ENCODE results near the gene DNAH10. TPM values are rescaled to one million over a fixed set of nuclear protein-coding genes. Genes with fewer than 3 reads are reported as not detected.

DNAH10 gene
- total and polyA plus RNA-seq, 2 of the 13 experiments (the other 11 are each of a cell fraction or from before 2014, with no cell fraction given) = 0.01 to 0.02 TPM

DNA sequence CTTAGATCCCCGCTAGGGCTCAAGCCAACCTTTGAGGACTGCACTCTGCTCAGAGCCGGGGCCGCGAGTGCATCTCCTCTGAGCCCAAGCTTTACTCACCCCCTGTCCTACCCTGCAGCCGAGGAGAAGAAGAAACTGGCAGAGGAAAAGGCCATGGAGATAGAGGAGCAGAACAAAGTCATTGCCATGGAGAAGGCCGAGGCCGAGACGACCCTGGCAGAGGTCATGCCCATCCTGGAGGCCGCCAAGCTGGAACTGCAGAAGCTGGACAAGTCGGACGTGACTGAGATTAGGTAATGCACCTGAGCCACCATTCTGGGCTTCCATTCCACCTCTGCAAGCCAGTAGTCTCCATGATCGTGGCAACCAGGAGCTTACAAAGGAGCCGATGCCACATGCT lies 140.7 kb downstream of the DNAH10 start:
- 44% methylated on average over 12 of the region's 13 CpGs for WGBS (ENCODE audit: low lambda C conversion rate)
- Histone ChIP-seq H3K27me3 (ENCODE audit: control insufficient read depth in 1 of 2, insufficient read depth in 2 of 2, low read length in 2 of 2) (peaks cover 2 to 44% of the 10 kb centered on the region in 2 experiments; a peak in 4 of 5 replicates), H3K9me3 (ENCODE audit: low read length) (no peaks in the 10 kb centered on the region), H3K27ac (ENCODE audit: extremely low read length, insufficient read depth, low read length) (no peak overlapping the region), H2AFZ (ENCODE audit: low read length) (no peak overlapping the region), H3K4me1 (ENCODE audit: insufficient read depth, low read length) (peaks cover 11% of the 10 kb centered on the region), H4K20me1 (ENCODE audit: insufficient read depth, low read length) (no peaks in the 10 kb centered on the region), H3K36me3 (replicated peaks in 1 of 2; ENCODE audit: control insufficient read depth in 1 of 2, insufficient read depth in 2 of 2, low read length in 2 of 2) (no peaks in the 10 kb centered on the region), H3K4me2 (ENCODE audit: low read depth, low read length) (no peak overlapping the region), H3K4me3 (replicated peaks in 1 of 3; ENCODE audit: insufficient read depth in 1 of 3, low read depth in 2 of 3, low read length in 3 of 3) (no peak overlapping the region), H3K9ac (ENCODE audit: insufficient read depth, low read depth, low read length) (no peak overlapping the region), H3K79me2 (ENCODE audit: insufficient read depth, low read length) (no peaks in the 10 kb centered on the region)
- BruUV-seq (replicated peaks) = no TSS peak
- ATAC-seq (no peak), DNase-seq (ENCODE audit: low spot score) (no peak), FAIRE-seq (no peak)
- intact Hi-C loops (cut with micrococcal nuclease; ENCODE audit: unreplicated experiment) = no loop called here
- in situ Hi-C loops (cut with HindIII; ENCODE audit: extremely low pct_ligation_motif_present, low pct_unique_long_range_greater_than_20kb) = no loop called here
- ChIA-PET POLR2A (no interaction called here), CTCF (ENCODE audit: low intra/inter-chr PET ratio, low total read pairs) (no interaction called here)
- no peak for TF ChIP-seq HHEX (CRISPR knock-in tag; IDR thresholded peaks at IDR 0.05)
- TF ChIP-seq, protein P1, sequence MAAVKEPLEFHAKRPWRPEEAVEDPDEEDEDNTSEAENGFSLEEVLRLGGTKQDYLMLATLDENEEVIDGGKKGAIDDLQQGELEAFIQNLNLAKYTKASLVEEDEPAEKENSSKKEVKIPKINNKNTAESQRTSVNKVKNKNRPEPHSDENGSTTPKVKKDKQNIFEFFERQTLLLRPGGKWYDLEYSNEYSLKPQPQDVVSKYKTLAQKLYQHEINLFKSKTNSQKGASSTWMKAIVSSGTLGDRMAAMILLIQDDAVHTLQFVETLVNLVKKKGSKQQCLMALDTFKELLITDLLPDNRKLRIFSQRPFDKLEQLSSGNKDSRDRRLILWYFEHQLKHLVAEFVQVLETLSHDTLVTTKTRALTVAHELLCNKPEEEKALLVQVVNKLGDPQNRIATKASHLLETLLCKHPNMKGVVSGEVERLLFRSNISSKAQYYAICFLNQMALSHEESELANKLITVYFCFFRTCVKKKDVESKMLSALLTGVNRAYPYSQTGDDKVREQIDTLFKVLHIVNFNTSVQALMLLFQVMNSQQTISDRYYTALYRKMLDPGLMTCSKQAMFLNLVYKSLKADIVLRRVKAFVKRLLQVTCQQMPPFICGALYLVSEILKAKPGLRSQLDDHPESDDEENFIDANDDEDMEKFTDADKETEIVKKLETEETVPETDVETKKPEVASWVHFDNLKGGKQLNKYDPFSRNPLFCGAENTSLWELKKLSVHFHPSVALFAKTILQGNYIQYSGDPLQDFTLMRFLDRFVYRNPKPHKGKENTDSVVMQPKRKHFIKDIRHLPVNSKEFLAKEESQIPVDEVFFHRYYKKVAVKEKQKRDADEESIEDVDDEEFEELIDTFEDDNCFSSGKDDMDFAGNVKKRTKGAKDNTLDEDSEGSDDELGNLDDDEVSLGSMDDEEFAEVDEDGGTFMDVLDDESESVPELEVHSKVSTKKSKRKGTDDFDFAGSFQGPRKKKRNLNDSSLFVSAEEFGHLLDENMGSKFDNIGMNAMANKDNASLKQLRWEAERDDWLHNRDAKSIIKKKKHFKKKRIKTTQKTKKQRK (IDR thresholded peaks at IDR 0.05; ENCODE audit: low read length) = no peak
- TF ChIP-seq GFI1 (CRISPR knock-in tag; IDR thresholded peaks at IDR 0.05; ENCODE audit: borderline replicate concordance) = no peak
- no peak for TF ChIP-seq ZNF251 (CRISPR knock-in tag; IDR thresholded peaks at IDR 0.05)
- TF ChIP-seq YY1 (IDR thresholded peaks at IDR 0.05; ENCODE audit: insufficient read depth, insufficient replicate concordance, low read depth, low read length) = no peak
- TF ChIP-seq ZSCAN30 (CRISPR knock-in tag; IDR thresholded peaks at IDR 0.05) = no peak
- TF ChIP-seq ZKSCAN8 (CRISPR knock-in tag; IDR thresholded peaks at IDR 0.05; ENCODE audit: borderline replicate concordance) = no peak
- TF ChIP-seq, protein P2, sequence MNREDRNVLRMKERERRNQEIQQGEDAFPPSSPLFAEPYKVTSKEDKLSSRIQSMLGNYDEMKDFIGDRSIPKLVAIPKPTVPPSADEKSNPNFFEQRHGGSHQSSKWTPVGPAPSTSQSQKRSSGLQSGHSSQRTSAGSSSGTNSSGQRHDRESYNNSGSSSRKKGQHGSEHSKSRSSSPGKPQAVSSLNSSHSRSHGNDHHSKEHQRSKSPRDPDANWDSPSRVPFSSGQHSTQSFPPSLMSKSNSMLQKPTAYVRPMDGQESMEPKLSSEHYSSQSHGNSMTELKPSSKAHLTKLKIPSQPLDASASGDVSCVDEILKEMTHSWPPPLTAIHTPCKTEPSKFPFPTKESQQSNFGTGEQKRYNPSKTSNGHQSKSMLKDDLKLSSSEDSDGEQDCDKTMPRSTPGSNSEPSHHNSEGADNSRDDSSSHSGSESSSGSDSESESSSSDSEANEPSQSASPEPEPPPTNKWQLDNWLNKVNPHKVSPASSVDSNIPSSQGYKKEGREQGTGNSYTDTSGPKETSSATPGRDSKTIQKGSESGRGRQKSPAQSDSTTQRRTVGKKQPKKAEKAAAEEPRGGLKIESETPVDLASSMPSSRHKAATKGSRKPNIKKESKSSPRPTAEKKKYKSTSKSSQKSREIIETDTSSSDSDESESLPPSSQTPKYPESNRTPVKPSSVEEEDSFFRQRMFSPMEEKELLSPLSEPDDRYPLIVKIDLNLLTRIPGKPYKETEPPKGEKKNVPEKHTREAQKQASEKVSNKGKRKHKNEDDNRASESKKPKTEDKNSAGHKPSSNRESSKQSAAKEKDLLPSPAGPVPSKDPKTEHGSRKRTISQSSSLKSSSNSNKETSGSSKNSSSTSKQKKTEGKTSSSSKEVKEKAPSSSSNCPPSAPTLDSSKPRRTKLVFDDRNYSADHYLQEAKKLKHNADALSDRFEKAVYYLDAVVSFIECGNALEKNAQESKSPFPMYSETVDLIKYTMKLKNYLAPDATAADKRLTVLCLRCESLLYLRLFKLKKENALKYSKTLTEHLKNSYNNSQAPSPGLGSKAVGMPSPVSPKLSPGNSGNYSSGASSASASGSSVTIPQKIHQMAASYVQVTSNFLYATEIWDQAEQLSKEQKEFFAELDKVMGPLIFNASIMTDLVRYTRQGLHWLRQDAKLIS (CRISPR knock-in tag; IDR thresholded peaks at IDR 0.05) = no peak
- TF ChIP-seq, protein P3, sequence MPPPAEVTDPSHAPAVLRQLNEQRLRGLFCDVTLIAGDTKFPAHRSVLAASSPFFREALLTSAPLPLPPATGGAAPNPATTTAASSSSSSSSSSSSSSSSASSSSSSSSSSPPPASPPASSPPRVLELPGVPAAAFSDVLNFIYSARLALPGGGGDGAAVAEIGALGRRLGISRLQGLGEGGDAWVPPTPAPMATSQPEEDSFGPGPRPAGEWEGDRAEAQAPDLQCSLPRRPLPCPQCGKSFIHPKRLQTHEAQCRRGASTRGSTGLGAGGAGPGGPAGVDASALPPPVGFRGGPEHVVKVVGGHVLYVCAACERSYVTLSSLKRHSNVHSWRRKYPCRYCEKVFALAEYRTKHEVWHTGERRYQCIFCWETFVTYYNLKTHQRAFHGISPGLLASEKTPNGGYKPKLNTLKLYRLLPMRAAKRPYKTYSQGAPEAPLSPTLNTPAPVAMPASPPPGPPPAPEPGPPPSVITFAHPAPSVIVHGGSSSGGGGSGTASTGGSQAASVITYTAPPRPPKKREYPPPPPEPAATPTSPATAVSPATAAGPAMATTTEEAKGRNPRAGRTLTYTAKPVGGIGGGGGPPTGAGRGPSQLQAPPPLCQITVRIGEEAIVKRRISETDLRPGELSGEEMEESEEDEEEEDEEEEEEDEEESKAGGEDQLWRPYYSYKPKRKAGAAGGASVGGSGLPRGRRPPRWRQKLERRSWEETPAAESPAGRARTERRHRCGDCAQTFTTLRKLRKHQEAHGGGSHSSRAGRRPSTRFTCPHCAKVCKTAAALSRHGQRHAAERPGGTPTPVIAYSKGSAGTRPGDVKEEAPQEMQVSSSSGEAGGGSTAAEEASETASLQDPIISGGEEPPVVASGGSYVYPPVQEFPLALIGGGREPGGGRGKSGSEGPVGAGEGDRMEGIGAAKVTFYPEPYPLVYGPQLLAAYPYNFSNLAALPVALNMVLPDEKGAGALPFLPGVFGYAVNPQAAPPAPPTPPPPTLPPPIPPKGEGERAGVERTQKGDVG (CRISPR knock-in tag; IDR thresholded peaks at IDR 0.05; ENCODE audit: borderline replicate concordance) = no peak
- TF ChIP-seq ZFAT (CRISPR knock-in tag; conservative IDR thresholded peaks at IDR 0.05) = no peak
- no peak for TF ChIP-seq HNRNPLL (IDR thresholded peaks at IDR 0.05; ENCODE audit: low read depth, low read length, poor library complexity, severe bottlenecking)
- TF ChIP-seq, protein P4, sequence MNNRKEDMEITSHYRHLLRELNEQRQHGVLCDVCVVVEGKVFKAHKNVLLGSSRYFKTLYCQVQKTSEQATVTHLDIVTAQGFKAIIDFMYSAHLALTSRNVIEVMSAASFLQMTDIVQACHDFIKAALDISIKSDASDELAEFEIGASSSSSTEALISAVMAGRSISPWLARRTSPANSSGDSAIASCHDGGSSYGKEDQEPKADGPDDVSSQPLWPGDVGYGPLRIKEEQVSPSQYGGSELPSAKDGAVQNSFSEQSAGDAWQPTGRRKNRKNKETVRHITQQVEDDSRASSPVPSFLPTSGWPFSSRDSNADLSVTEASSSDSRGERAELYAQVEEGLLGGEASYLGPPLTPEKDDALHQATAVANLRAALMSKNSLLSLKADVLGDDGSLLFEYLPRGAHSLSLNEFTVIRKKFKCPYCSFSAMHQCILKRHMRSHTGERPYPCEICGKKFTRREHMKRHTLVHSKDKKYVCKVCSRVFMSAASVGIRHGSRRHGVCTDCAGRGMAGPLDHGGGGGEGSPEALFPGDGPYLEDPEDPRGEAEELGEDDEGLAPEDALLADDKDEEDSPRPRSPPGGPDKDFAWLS (CRISPR knock-in tag; IDR thresholded peaks at IDR 0.05; ENCODE audit: borderline replicate concordance) = no peak
